Right lobe of liver (tissue), 4 donors: ENCODE data around the gene CDIPT.

Experiments
- POLR2A ChIP-seq: fragments of 450-650 bp; IDR thresholded peaks from one replicate; pipeline ENCODE4 v1.6.1; 2017; ENCODE audit warnings: antibody characterized with exemption, mild to moderate bottlenecking
- TF ChIP-seq, protein P1 (sequence below), 4 donors: fragments of 200-600 bp in 3 of 4; fragments of 450-650 bp in 1 of 4; IDR thresholded peaks; one replicate each; pipeline versions ENCODE4 v1.5.1 to v1.8.0; 2016 to 2022; ENCODE audit warnings: antibody characterized with exemption in 4 of 4, mild to moderate bottlenecking in 2 of 4
- donor health status: DM: no; HTN: no; CAD: no.
- donor health status: DM: no; HTN: no; CAD: no.
- donor health status: DM: no; HTN: yes; CAD: no.

GRCh38 chr16:29864205-29864604 lies 1.2 kb upstream of the CDIPT start:
- TF ChIP-seq, protein P1, sequence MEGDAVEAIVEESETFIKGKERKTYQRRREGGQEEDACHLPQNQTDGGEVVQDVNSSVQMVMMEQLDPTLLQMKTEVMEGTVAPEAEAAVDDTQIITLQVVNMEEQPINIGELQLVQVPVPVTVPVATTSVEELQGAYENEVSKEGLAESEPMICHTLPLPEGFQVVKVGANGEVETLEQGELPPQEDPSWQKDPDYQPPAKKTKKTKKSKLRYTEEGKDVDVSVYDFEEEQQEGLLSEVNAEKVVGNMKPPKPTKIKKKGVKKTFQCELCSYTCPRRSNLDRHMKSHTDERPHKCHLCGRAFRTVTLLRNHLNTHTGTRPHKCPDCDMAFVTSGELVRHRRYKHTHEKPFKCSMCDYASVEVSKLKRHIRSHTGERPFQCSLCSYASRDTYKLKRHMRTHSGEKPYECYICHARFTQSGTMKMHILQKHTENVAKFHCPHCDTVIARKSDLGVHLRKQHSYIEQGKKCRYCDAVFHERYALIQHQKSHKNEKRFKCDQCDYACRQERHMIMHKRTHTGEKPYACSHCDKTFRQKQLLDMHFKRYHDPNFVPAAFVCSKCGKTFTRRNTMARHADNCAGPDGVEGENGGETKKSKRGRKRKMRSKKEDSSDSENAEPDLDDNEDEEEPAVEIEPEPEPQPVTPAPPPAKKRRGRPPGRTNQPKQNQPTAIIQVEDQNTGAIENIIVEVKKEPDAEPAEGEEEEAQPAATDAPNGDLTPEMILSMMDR (IDR thresholded peaks at IDR 0.05) = no peak
- TF ChIP-seq POLR2A = no peak
